Measurements from ENCODE around the gene CDK14.

The CDK14 gene

GRCh38 chr7:91243591-91244301 lies 647.6 kb downstream of the CDK14 start:
- DNase-seq: no peak

GRCh38 chr7:91247500-91247899 lies 651.4 kb downstream of the CDK14 start:
- no peak for DNase-seq

- DNase-seq: no peak
Measured at GRCh38 chr7:91248996-91249395, 652.9 kb downstream of the CDK14 start.

GRCh38 chr7:91249506-91250233 lies 653.5 kb downstream of the CDK14 start:
- DNase-seq: no peak

- DNase-seq: no peak
Measured at GRCh38 chr7:91250706-91251105, 654.6 kb downstream of the CDK14 start.

- no peak for DNase-seq
Measured at GRCh38 chr7:91251877-91252276, 655.8 kb downstream of the CDK14 start.
